ENCODE data around the gene ANXA6.

Gene ANXA6

DNA sequence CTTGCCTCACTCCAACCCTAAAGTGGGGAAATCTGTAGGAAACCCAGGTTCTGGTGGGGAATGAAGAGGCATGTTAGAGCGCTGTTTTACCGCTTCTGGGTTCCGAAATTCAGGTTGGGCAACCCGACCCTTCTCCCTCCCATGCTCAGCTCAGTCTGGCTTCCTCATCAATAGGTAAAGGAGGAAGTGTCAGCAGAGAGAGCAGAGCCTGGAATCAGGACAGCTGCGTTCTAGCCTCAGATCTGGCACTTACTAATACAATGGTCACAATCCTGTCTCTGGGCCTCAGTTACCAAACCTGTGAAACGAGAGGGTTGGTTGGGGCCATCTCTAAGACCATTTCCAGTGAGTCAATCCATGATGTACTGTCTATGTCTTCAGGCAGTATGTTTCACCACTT is 60.5 kb downstream of the ANXA6 start:
- peak in 1 of 2 donors; percentile 41 for DNase-seq

DNA sequence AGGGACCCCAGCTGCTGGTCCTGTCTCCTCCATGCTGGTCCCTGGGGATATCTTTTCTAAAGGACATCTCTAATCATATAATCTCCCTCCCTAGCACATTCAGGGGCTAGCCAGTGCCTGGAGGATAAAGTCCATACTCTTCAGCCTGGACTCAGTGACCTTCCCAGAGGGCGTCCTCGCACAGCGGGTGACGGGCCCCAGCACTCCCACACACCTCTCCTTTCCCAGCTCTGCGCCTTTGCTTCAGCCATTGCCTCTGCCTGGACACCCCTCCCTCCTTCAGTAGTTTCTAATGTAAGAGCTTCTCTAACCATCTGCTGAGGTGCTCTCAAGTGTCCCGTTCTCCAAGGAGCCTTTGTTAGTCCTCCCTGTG is 61.6 kb downstream of the ANXA6 start:
- DNase-seq = no peak

- no peak for DNase-seq
Observed at GRCh38 chr5:151095341-151096000, 62.1 kb downstream of the ANXA6 start.

- DNase-seq = no peak
Observed at GRCh38 chr5:151094852-151095245, 62.7 kb downstream of the ANXA6 start.

- DNase-seq = peak; percentile 69 to 82
Observed at GRCh38 chr5:151094030-151094851, 63.3 kb downstream of the ANXA6 start.

- peak in 1 of 2 donors; percentile 56 for DNase-seq
Observed at GRCh38 chr5:151093476-151093889, 64.1 kb downstream of the ANXA6 start.

DNA sequence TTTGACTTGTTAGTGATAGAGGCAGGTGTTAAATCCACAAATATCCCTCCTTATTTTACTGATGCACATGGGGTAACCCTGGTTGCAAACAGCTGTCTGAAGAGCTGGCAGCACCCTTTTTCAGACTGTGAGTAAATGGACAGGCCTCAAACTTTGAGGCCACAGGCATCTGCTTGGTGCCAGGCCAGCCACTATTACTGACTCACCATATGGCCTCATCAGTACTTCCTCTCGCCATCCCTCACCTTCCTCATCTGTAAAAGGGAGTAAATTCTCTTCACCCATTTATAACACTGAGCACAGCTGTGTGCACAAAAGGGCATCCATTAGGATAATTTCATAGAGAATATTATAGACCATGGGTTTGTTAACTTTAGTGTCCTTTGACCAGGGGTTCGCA is 64.8 kb downstream of the ANXA6 start:
- peak in 1 of 2 donors; percentile 65 for DNase-seq

GRCh38 chr5:151089726-151090125 is 67.9 kb downstream of the ANXA6 start:
- no peak for DNase-seq

- no peak for DNase-seq
Observed at GRCh38 chr5:151088986-151089385, 68.6 kb downstream of the ANXA6 start.

DNA sequence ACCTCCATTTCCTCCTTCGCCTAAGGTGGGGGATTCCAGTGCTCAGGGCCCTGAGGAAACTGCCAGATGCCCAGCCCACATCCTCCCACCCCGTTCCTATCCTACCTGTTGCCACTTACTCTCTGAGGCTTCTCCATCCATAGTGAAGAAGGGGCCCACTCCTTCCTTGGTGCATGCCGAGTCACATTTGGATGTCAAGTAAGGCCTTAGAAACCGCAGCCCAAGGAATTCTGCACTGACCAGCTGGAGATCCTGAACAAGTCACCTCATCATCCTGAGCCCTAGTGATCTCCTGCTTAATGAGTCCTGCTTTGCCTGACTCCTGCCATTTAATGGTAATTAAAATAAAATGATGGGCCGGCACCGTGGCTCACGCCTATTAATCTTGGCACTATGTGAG is 70.1 kb downstream of the ANXA6 start:
- DNase-seq = no peak

DNA sequence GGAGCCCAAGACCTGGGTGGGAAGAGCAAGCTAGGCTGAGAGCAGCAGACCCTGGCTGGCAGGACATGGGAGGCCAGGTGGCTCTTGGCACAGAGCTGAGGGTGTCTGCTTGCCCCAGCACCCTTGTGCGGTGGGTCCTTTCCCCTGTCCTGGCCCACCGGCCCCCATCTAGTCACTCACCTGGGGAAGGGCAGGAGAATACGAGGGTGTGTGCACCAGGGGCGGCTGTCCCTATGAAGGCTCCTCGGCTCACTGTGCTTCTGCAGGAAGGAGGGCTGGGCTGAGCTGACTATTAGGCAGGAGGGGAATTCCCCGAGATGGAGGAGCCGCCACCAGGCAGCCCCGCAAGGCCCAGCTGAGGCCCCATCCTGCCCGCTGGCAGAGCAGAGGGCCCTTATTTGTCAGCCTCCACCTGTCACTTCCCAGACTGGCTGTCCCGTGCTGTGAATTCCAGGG is 70.6 kb downstream of the ANXA6 start:
- DNase-seq = peak; percentile 71 to 76

DNA sequence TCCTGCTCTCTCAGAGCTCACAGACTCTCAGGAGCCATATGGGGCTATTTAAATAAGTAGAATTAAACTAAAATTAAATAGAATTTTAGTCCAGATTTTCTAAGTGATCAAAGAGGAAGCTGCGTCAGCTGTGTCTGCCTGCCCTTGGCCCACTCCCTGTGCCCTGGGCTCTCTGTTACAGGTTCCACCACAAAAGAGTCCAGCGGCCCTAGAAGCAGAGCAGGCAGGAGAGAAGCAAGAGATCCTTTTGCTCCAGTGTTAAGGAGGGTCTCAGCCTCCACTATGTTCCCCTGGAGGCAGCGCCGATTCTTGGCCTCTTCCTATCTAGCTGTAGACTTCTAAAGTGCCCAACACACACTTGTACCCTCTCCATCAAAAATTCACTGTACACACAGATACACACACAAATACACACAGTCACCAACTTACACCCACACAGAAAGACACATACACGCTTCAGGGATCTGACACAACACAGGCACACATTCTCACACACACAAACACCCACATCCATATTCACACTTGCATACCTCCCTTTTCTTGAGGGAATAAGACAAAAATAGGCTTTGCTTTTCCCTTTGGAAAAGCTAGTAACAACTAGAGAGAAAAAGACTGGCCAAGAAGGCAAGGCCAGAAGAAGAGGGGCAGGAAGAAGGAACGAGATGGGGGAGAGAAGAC is 71.2 kb downstream of the ANXA6 start:
- no peak for DNase-seq

DNA sequence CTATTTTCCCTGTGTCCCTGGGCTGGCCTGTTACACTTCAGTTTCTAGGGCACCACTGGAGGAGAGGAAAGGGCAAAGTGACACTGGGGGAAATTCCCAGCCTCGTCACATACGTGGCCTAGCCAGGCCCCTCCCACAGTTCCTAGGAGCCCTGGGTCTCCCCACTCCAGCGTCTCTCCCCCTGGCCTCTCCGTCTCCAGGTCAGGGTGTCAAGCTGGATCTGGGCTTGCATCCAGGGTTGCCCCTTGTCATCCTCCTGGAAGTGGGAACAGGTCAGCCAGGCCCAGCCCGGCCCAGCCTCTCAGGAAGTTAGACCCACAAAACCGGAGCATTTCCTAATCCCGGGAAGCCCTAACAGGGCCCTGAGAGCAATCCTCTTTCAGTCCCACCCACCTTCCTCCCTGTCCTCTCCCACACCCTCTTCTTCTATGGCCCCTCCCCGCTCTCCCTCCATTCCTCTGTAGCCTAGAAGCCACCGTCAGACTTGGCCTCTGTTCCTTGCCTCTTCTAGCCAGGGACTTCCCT is 72.0 kb downstream of the ANXA6 start:
- peak; percentile 70 to 75 for DNase-seq

DNA sequence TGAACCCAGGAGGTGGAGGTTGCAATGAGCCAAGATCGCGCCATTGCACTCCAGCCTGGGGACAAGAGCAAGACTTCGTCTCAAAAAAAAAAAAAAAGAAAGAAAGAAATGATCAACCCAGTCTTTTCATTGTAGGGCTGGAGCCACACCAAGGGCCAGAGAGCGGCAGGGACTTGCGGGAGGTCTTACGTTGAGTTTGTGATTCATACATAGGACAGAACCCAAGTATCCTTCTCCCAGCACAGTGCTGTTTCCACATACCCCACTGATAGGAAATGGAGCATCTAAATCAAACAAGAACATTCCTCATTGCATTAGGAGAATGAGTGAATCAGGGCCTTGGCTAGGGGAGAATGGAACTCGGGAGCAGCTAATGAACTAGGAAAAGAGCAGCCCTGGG is 73.2 kb downstream of the ANXA6 start:
- no peak for DNase-seq

DNA sequence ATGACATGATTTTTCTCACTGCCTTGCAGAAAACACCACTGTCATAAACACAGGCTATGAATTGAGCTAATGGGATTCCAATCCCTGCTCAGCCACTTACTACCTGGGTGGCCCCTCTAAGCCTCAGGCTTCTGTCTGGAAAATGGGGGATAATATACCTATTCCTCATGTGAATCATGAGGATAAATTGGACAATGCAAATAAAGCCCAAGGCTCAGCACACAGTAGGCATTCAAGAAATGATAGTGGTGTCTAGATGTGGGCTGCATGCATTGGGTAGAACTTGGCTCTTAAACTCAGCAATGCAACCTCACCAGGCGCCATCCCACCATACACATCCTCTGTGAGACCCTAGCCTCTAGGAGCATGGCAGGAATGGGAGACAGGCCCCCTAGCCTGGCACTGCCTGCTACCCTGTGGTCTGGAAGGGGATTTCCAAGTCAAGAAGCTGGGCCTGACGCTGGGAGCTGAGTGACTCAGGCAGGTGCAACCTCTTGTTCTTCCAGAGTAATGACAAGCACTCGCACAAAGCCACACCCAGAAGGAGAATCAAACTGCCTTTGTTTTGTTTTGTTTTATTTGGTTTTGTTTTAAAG is 74.4 kb downstream of the ANXA6 start:
- peak; percentile 74 to 75 for DNase-seq

GRCh38 chr5:151082282-151082902 is 75.2 kb downstream of the ANXA6 start:
- DNase-seq = no peak

DNA sequence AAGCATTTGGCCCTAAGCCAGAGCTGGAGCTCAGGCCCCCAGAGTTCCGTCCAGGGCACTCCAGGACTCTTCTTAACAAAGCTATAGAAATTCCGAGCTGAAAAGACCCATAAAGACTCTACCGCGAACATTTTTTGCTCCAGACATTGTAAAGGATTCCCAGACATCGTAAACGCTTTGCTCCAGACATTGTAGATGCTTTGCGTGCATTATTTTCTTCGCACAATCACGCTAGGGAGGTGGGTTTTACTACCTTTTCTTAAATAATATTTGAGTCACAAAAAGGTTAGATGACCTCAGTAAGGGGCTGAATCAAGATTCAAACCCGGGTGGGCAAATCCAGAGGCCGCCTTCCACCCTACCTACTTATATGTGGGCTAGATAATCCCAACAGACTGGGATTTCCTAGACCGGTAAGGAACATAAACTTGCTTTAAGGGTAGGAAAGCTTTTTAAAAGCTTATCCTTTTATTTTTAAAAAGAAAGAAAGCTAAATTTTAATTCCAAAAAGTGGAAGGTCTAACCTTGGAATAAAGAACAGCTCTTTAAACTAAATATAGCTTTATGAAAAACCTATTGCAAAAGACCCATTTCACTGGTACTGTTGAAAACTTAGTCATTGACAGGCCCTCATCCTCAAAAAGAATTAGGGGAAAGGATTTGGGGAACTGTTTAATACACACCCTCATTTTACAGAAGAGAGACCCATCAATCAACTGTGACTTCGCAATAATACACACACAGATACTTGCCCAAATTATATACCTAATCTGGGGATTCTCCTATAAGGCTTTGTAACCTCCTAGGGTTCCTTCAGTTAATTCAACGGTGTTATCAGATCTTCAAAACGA is 75.9 kb downstream of the ANXA6 start:
- DNase-seq = no peak

DNA sequence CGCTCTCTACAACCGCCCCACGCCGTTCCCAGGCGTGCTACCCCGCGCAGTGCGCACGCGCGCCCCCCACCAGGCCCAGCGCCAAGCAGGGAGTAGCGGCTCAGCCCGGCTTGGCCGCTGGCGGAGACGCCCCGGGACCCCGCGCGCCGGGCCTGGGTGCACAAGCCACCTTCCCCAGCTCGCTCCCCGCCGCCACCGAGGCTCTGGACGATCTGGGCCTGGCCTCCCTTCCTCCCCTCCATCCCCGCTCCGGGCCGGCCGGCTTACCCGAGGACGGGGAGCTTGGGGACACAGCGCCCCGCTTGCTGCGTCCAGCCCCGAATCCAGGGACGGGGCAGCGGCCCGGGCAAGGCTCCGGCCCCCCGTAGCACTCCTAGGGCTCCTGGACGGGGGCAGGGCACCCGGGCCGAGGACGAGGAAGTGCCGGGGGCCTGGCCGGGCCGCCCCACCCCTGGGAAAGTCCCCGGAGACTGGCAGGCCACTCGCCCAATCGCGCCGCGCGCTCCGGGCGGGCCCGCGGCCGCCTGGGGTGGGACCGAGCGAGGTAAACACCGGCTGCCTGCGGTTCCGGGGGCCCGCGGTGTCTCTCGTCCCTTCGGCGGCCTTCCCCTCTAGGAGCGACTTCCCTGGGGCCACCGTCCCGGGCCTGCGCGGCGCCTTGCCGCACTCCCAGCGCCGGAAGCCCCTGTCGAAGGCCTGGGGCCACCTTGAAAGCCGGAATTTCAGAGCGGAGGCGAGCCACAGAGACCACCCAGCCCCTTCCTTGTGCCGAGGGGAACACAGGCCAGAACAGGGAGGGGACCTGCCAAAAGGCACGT is 76.8 kb downstream of the ANXA6 start, which contains the start of gene TNIP1:
TSS of gene TNIP1 (minus strand) at position 422 of the 818 bp plus-strand sequence. CDS start 15,939 bp downstream, outside the sequence.
- DNase-seq = peak; percentile 94 to 95

DNA sequence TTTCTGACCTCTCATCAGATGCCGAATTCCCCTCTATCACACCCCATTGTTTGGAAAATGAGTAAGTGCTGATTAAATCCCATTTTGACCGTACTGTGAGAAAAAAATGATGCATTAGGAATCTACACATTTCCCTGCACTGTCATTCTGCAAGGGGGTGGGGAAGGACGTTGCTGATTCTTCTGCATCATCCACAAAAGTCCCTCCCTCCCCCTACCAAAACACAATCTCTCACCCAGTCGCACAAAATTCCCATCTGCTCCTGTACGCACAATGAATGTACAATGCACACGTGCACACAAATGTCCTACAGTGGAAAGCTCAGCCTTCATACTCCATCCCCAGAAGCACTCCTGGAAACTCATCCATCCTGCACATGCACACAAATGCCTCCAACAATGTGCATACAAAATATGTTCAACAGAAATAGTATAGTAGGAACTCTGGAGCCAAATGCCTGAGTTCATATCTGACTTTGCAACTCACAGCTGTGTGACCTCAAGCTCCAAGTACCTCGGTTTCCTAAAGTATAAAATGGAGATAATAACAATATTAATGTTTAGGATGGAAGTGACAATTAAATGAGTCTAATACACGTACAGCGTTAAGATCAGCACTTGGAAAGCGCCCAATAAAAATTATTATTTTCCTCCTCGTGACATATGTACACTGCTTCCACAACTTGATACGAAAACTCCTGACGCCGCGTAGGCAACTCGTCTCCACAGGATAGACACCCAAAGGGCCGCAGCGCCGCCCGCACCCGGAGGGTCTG is 77.6 kb downstream of the ANXA6 start:
- DNase-seq = peak in 1 of 2 donors; percentile 39
